ENCODE results near the gene LRBA. TPM values are rescaled to one million over a fixed set of nuclear protein-coding genes. Genes with fewer than 3 reads are reported as not detected.

LRBA gene
- total RNA-seq, 1 experiment from 2014 or later, result 69.1 TPM

GRCh38 chr4:150384249-150384648, 630.8 kb downstream of the LRBA start (continued):
- TF ChIP-seq, protein P1, sequence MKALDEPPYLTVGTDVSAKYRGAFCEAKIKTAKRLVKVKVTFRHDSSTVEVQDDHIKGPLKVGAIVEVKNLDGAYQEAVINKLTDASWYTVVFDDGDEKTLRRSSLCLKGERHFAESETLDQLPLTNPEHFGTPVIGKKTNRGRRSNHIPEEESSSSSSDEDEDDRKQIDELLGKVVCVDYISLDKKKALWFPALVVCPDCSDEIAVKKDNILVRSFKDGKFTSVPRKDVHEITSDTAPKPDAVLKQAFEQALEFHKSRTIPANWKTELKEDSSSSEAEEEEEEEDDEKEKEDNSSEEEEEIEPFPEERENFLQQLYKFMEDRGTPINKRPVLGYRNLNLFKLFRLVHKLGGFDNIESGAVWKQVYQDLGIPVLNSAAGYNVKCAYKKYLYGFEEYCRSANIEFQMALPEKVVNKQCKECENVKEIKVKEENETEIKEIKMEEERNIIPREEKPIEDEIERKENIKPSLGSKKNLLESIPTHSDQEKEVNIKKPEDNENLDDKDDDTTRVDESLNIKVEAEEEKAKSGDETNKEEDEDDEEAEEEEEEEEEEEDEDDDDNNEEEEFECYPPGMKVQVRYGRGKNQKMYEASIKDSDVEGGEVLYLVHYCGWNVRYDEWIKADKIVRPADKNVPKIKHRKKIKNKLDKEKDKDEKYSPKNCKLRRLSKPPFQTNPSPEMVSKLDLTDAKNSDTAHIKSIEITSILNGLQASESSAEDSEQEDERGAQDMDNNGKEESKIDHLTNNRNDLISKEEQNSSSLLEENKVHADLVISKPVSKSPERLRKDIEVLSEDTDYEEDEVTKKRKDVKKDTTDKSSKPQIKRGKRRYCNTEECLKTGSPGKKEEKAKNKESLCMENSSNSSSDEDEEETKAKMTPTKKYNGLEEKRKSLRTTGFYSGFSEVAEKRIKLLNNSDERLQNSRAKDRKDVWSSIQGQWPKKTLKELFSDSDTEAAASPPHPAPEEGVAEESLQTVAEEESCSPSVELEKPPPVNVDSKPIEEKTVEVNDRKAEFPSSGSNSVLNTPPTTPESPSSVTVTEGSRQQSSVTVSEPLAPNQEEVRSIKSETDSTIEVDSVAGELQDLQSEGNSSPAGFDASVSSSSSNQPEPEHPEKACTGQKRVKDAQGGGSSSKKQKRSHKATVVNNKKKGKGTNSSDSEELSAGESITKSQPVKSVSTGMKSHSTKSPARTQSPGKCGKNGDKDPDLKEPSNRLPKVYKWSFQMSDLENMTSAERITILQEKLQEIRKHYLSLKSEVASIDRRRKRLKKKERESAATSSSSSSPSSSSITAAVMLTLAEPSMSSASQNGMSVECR (CRISPR knock-in tag; IDR thresholded peaks at IDR 0.05; ENCODE audit: borderline replicate concordance), result no peak
- TF ChIP-seq RELA (CRISPR knock-in tag; IDR thresholded peaks at IDR 0.05; ENCODE audit: borderline replicate concordance) (no peak), ZNF232 (CRISPR knock-in tag; IDR thresholded peaks at IDR 0.05) (no peak), NR2C2 (CRISPR knock-in tag; IDR thresholded peaks at IDR 0.05) (no peak), ZNF219 (CRISPR knock-in tag; IDR thresholded peaks at IDR 0.05; ENCODE audit: borderline replicate concordance) (no peak), USF2 (CRISPR knock-in tag; IDR thresholded peaks at IDR 0.05) (no peak), IRF2 (CRISPR knock-in tag; IDR thresholded peaks at IDR 0.05; ENCODE audit: borderline replicate concordance, low read depth) (no peak), E2F5 (CRISPR knock-in tag; IDR thresholded peaks at IDR 0.05) (no peak), PRRX2 (CRISPR knock-in tag; IDR thresholded peaks at IDR 0.05) (no peak), ZNF263 (CRISPR knock-in tag; IDR thresholded peaks at IDR 0.05; ENCODE audit: low read depth) (no peak), SP1 (CRISPR knock-in tag; conservative IDR thresholded peaks at IDR 0.05) (no peak)

GRCh38 chr4:150382028-150382427, 633.1 kb downstream of the LRBA start:
- ChIA-PET POLR2A (no interaction called here), CTCF (no interaction called here)
- H3K4me1 Mint-ChIP-seq, result peaks cover 24% of the 10 kb centered on the region
- H3K36me3 Mint-ChIP-seq, result no peaks in the 10 kb centered on the region; the same call in 1 of the 2 replicates
- DNase-seq (ENCODE audit: low spot score) (no peak), ATAC-seq (no peak)
- H3K27me3 Mint-ChIP-seq (ENCODE audit: low read depth), result no peaks in the 10 kb centered on the region
- H3K9me3 Mint-ChIP-seq, result peaks cover 3% of the 10 kb centered on the region; the same call in 1 of the 2 replicates
- TF ChIP-seq AR (CRISPR knock-in tag; IDR thresholded peaks at IDR 0.05) (no peak), USF2 (CRISPR knock-in tag; IDR thresholded peaks at IDR 0.05) (no peak), PRRX2 (CRISPR knock-in tag; IDR thresholded peaks at IDR 0.05) (no peak), SMAD3 (CRISPR knock-in tag; IDR thresholded peaks at IDR 0.05; ENCODE audit: borderline replicate concordance) (no peak), JUN (CRISPR knock-in tag; IDR thresholded peaks at IDR 0.05) (no peak), ESRRA (CRISPR knock-in tag; IDR thresholded peaks at IDR 0.05; ENCODE audit: borderline replicate concordance) (no peak), ELF4 (CRISPR knock-in tag; IDR thresholded peaks at IDR 0.05; ENCODE audit: low read depth) (no peak), NR2C2 (CRISPR knock-in tag; IDR thresholded peaks at IDR 0.05) (no peak), TCF7 (CRISPR knock-in tag; IDR thresholded peaks at IDR 0.05; ENCODE audit: low read depth) (no peak)
- H3K4me3 Mint-ChIP-seq, result no peak overlapping the region
- H3K27ac Mint-ChIP-seq, result no peak overlapping the region; the same call in 1 of the 2 replicates
